Measurements from ENCODE around the gene ECEL1. TPM values are rescaled to one million over a fixed set of nuclear protein-coding genes. Genes with fewer than 3 reads are reported as not detected.

The ECEL1 gene
- total RNA-seq, 1 experiment from 2014 or later: not detected

DNA sequence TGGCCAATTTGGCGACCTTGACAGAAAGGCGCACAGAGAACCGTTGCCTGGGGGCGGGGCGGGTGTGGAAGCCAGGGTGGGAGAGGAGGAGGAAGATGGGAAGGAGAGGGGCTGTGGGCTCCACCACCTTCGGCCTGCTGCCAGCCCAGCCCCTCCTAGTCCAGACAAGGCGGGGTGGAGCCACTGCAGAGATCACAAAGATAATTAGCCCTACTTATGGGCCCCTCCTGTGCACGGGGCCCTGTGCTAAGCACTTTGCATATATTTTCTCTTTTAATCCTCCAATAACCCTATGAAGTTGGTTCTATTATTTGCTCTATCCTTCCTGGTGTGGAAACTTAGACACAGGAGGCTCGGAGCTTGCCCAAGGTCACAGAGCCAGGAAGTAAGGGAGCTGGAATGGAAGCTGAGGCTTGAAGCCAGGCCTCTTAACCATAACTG lies 13.7 kb upstream of the ECEL1 start:
- no peak for DNase-seq (ENCODE audit: low read depth)

DNA sequence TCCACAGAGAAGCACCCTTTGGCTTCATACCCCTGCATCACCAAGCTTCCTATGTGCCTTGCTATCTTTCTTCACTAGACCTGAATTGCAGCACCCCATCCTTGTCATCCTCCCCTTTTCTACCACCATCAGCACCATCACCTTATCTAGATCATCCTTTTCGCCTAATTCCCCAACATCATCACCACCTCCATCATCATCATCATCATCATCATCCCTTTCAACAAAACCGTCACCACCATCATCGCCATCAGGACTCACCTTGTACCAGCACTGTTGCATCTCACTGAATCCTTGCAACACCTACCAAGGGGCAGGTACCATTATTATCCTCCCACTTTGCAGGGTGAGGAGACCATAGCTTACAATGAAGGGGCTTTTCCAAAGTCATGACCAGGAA lies 10.8 kb upstream of the ECEL1 start:
- DNase-seq (ENCODE audit: low read depth): no peak

DNA sequence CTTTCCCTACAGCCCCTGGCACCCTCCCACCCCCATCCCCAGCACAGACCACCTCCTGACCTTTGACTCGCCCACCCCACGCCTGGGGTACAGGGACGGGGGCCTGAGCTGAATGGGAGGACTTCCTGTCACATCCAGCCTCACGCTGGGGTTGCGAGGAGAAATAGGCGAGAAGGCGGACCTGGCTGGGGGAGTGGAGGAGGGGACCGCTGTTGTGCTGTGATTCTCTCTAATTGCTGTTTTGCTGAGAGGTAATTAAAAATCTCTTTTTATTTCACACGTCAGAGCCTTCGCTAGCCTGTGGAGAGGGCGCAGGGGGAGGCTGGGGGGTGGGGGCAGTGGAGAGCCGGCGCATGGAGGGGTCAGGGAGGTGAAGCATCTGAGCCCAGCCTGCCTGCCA lies 9.7 kb upstream of the ECEL1 start:
- DNase-seq (ENCODE audit: low read depth): no peak

DNA sequence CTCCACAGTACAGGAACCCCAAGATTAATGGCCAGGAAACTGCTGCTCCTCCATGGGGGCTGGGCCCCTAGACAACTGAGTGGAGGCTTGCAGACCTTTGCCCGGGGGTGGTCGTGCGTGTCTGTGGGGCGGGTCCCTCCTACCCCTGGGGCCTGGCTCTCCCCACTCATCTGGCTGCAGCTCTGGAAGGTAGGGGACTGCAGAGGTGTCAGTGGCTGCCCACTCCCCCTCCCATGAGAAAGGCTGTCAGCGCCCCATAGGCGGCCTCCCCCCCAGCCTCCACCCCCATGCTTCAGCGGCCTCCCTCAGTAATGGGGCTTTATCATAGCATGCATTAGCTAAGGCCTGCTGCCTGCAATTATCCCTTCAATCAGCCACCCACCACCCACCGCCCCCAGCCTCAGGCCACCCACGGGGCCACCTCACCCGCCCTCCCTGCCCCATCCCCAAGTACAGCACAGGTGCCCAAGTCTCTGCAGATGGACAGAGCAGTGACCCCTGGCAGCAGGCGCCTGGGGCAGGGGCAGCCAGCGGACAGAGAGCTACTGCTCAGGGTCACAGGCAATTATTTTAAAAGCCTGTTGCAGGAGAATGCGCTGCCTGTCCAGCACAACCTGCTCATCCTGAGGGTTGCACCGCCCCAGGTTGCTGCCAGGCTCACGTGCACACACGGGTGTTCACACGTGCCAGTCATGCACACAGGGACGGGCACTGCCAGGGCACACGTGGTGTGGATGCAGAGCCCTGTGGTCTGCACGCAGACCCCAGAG lies 9.1 kb upstream of the ECEL1 start:
- no peak for DNase-seq (ENCODE audit: low read depth)

DNA sequence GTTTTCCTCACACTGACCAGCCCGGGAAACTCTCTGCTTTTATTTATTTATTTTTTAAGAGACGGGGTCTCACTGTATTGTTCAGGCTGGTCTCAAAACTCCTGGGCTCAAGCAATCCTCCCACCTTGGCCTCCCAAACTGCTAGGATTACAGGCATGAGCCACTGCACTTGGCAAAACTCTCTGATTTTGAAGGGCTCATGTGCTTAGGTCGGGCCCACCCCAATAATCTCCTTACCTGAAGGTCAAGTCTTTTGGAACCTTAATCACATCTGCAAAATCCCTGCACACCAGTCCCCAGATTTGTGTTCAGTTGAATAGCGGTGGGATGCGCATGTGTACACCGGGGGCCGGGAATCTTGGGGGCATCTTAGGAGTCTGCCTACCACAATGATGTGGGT lies 7.7 kb upstream of the ECEL1 start:
- no peak for DNase-seq (ENCODE audit: low read depth)

DNA sequence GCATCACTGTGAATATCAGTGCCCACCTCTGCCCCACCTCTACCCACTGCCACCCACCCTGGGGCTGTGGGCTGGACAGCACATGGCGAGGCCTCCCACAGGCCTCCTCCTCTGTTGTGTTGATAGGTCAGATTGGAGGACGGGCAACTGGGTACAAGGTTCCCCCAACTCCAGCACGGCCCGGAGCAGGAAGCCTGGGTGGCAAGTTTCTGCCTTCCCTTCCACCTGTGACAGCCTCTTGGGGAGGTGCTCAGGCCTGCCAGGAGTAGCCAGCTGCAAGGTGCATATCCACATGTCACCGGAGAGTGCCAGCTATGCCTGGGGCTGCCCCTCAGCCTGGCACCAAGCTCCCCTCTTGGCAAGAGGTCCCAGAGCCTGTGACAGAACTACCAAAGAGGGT lies 6.9 kb upstream of the ECEL1 start:
- DNase-seq (ENCODE audit: low read depth): no peak

DNA sequence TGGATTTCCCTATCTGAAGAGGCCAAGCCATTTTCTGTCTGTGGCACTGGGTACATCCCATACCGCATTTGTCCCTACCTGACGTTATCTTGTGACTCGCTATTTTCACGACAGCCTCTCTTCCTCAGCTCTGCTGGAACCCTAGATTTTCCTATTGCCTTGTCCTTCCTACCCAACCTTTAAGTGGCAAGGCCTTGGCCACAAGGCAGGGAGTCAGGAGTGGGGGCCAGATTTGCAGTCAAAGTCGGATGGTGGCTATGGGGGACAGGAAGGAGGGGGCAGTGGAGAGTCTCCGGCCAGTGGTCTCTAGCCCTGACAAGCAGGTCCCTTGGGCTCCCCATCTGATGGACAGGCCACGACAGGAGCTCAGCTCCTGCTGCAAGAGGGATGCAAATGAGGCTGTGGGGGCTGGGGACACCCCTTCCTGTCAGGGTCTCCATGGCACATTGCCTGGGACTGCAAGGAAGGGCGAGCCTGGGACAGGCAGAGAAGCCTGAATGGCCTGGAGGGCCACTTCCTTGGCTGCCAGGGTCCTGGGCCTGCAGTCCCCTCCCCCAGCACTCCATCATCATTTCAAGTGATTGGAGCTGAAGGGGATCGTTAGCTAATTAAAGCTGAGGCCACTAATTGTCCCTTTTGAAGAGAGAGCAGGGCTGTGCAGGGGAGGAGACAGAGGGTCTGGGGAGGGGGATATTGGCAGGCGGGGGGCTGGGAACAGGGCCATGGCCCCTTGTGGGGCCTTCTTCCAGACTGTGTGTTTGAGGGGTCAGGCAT lies 6.3 kb upstream of the ECEL1 start:
- DNase-seq (ENCODE audit: low read depth): no peak

DNA sequence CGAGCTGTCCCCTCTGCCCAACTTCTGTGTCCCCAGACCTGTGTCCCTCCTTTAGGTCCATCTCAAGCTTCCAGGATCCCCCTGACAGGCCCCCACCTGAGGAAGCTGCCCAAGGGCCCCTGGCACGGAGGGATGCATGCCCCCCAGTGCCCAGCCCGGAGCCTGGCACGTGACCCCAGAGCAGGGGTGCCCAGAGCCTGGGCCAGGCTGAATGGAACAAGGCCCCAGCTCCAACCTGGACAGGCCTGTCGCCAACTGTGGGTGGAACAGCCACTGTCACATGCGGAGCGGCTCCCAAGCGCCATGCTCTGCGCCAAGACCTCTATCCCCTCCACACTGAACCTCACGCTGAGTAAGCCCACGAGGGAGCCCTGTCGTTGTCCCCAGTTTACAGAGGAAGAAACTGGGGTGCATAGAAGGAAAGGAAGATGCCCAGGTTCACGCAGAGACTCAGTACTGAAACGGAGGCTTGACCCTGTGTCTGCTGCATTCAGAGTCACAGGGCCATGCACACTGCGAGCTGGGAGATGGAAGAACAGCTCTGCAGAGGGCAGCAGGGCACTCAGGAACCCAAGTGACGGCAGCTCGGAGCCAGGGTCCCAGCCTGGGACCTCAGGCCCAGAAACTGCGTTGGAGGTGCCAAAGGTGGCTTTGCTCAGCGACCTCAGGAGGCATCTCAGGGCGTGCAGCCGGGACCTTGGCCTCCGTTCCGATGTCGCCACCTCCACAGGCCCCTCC lies 5.5 kb upstream of the ECEL1 start:
- DNase-seq (ENCODE audit: low read depth): no peak

DNA sequence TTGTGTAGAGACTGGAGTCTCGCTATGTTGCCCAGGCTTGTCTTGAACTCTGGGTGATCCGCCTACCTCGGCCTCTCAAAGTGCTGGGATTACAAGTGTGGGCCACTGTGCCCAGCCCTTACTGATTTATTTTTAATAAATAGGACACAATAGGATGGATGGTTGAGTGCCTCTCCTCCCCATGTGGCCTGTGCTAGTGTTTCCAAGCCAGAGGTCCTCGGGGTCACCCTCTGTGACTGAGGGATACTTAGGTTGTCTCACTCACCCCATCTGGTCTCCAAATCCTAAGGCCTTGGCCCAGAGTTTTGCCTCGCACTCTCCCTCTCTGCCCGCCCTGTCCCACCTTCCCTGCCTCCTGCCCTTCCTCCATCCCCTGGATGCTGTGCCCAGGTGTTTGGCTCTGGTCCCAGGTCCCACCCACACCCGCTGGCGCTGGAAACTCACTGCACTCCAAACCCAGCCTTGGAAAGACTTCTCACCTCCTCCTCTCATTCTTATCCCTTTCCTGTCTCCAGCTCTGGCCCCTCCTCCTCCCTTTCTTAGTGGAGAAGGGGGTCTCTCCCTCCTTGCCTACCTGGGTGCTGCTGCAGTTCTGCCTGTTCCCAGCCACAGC lies 4.7 kb upstream of the ECEL1 start:
- DNase-seq (ENCODE audit: low read depth): no peak

DNA sequence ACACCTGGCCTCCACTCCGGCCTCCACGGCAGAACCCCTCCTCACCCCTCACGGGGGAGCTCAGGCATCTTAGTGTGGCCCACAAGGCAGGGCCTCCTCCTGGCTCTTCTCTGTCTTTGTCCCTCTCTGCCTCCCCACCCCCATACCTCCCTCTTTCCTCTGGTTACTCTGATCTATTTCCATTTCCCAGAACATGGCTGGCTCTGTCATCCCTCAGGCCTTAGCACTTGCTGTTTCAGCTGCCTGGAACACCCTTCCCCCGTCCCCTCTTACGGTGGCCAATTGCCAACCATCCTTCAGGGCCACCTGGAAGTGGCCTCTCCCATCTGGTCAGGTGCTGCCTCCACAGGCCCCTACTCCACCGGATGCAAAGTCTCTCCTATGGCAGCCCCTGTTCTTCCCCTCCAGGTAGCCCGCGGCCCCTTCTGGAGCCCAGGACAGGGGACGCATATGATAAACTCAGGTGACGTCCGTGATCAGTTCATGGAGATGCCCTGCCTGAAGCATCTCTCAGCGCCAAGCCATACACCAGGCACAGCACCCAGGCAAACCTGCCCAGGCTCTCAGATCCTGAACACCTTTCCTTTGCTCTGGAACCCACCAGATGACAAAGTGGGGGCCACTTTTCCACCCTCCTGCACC lies 3.6 kb upstream of the ECEL1 start:
- no peak for DNase-seq (ENCODE audit: low read depth)

DNA sequence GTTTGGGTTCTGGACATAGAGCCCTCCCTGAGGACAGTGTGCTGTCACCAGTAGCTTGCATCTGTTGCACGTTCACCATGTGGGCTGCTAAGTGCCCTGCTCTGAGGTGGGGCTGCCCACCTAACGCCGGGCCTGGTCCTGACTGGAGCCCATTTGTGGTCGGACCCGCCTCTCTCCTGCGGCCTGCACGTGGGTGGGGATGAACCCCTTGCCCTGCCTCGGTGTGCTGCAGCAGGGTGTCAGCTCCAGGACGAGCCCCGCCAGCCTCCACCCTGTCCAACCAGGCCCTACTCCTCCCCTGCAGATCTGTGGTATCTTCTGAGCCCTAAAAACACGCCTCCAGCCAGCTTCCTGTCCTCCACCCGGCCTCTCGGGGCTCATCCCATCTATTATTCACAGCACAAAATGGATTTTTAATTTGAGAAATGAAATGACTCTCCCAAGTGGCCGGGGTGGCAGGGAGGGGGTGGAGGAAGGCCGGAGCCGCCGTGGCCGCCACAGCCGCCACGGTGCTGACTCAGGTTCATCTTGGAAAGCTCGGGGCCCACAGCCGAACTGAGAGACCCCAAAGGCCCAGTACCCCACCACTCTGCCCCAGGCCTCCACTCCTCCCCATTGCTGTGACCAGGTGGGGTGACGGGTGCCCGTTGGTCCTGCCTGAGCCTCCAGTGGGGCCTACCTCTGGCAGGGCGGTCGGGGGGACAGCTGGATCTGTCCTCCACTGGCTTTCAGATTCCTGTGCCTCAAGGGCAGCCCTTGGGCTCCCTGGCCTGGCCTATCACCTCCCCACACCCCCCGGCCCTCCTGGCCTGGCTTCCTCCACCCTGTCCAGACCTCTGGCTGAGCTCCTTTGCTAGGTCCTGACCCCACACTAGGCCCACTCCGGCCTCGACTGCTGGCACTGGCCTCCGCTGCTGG lies 2.8 kb upstream of the ECEL1 start:
- no peak for DNase-seq (ENCODE audit: low read depth)

DNA sequence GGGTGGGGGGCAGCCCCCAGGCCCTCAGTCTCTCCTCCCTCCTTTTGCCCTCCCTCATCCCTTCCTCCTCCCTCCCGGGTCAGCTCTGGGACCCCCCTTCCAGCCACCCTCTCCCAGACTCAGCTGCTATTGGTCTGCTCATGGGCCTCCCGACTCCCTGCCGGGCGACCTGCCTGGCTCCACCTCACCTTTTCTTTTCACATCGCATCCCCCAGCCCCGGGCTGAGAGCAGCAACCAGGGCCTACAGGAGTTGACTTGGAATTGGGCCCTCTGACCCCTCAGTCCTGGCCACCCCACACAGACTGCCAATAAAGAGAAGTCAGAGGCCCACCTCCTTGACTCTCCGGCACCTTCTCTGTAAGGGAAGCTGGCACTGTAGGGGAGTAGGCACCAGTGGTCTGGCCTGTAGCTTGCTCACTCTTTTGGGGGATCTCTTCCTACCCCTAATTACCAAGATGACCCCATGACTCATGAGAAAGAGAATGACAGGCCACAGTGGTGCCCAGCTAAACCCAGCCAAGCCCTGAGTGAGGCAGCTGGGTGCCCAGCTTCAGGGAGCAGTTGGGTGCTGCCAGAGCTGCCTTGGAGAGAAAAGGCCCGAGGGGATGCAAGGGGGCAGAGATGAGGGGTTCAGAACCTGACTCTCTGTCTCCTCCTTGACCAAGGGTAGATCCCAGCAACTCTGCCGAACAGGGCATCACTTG lies 2.0 kb upstream of the ECEL1 start:
- no peak for DNase-seq (ENCODE audit: low read depth)

DNA sequence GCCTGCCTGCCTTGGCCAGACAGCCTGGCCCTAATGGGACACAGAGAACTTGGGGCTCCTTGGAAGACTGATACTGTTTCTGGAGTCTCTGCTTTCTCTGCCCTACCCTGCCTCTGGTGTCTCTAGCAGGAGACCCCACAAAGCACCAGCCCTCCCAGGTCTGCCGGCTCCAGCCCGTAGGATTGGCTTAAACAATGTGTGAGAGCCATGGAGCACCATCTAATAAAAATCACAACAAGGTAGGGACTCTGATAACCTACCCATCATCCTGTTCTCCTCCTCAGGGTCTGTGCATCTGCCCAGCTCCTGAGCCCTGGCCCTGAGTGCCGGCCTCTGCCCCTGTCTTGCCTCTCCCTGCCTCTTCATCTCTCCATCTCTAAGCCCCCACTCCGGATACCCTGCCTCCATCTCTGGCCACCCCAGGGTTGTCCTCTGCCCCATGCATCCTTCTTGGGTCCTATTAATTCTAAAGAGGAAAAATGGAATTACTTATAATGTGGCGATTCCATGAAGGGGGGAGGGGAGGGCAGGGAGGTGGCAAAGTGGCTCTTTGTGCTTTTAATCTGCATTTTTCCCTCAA lies 1.2 kb upstream of the ECEL1 start:
- DNase-seq (ENCODE audit: low read depth): no peak

DNA sequence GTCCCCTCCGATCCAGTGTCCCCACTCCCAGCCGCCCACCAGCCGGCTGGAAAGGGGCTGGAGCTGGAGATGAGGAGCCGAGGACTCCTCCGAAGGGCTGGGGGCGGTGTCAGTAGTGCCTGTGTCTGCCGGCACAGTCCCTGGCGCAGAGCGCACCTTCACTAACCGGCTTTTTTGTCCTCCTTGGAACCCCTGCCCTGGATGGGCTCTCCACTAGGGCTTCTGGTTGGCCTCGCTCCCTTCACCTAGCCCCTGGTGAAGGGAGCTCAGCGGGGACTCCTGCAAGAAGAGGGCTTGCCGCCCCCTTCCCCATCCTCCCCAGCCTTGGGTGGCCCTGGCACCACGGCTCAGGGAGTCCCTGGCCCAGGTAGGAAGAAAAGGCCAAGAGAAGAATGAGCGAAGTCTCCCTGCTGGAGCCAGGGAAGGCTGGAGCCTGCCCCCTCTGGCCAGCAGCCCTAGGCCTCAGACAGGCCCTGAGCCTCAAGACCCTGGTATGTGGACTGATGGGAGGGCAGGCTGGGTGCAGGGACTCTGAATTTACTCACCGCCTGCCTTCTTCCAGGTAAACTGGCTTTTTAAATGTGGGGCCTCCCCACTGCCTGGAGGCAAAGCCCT lies 570 bp upstream of the ECEL1 start:
- DNase-seq (ENCODE audit: low read depth): no peak

DNA sequence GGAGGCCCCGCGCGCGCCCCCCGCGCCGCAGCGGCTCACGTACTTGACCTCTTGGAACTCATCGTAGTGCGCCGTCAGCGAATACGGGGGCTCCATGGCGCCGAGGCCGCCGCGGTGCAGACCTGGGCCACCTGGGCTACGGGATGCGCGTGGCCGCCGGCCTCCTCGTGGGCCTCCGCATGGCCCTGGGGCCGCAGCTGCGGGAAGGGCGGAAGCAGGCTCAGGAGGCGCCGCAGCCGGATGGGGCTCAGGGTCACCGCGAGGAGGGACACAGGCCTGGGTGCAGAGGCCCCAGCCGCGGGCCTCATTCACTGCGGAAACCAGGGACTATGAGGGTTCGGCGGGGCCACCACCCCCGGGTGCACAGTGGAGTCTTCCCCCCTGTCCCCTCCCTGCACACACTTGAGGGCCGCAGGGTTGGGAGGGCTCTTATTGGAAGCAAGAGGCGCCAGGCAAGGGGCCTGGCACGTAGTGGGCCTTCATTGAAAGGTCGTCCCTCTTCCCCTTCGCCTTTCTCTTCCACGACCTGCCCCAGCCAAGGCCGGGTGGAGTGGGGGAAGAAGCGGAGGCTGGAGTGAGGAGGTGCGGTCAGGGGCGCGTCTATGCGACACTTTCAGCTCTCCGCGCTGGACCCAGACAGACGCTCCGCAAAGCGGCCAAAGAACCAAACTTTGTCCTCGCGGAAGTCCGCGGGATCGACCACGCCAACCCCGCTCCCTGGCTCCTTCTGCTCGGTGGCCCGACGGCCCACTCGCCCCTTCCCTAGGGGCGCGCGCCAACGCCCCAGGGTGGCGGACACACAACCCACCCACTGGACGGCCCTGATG lies 863 bp downstream of the ECEL1 start:
- no peak for DNase-seq (ENCODE audit: low read depth)

DNA sequence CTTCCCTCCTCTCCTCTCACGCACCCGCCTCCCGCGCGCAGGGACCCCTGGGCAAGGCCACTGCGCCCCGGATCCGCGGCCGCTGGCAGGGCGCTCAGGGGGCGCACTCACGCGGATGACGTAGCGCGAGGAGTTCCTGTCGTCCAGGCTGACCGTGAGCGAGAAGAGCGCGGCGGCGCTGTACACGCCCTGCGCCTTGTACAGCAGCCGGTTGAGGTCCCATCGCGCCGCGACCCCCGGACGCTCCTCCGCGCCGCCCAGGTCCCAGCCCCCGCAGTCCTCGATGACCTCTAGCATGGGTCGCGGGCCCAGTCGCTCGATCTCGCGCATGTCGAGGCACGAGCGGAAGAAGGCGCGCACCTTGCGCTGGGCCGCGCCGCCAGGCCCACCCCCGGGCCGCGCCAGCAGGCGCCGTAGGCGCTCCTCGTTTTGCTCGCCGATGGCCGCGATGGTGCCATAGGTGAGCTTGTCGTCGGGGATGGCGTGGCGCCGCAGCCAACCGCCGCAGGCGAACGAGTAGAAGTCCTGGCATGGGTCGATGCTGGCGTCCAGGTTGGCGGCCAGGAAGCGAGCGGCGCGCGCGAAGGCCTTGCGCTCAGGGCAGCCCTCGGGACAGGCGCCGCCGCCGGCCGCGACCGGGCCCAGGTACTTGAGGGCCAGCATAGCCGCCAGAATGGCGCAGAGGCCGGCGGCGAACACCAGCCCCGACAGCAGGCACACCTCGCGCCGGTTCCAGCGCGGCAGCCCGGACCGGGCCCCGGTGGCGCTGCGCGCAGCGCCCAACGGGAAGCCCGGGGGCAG lies 1.7 kb downstream of the ECEL1 start:
- DNase-seq (ENCODE audit: low read depth): no peak

DNA sequence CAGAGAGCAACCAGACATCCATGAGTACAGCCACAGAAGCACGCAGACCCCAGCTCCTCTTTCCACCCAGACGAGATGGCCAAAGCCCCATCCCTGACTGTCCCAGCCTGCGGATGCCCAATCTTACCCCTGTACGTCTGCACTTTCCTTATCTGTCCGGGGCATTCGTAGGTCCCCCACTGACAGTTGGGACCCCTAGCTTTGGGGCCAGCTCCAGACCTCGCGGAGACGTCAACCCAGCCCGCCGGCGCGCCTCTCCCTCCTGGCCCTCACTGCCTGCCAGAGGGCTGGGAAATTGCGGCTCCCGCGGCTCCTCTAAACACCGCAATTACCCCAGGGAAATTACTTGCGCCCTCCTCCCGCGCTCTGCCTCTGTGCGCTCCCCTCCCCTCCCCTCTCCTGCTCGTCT lies 2.3 kb downstream of the ECEL1 start:
- DNase-seq (ENCODE audit: low read depth): no peak
